ENCODE results near the gene A2ML1. TPM values are rescaled to one million over a fixed set of nuclear protein-coding genes. Genes with fewer than 3 reads are reported as not detected.
"Not testable (repeated sequence)": the region's sequence is repeated elsewhere in the genome, so short reads cannot be mapped to it uniquely, and the experiment has no call there.

Gene A2ML1
- total and polyA plus RNA-seq, 2 of the 4 experiments (the other 2 are of a cell fraction), result not detected

GRCh38 chr12:8785499-8785898, 36.9 kb upstream of the A2ML1 start:
- Histone ChIP-seq H4K20me1 (ENCODE audit: insufficient read depth, low read length) (no peaks in the 10 kb centered on the region), H3K23ac (ENCODE audit: low read depth, low read length) (no peak overlapping the region), H2BK5ac (ENCODE audit: low read depth, low read length, poor library complexity, severe bottlenecking) (no peak overlapping the region), H3K36me3 (ENCODE audit: control insufficient read depth, insufficient read depth, low read length) (no peaks in the 10 kb centered on the region), H3K14ac (replicated peaks; ENCODE audit: low read depth, low read length) (no peak overlapping the region), H3K4me1 (ENCODE audit: control insufficient read depth, insufficient read depth, low read length) (no peaks in the 10 kb centered on the region), H3K9me1 (ENCODE audit: insufficient read depth, low read length) (no peaks in the 10 kb centered on the region), H2AK5ac (ENCODE audit: low read depth, low read length) (no peak overlapping the region), H4K8ac (ENCODE audit: low read depth in 2 of 2, low read length in 2 of 2) (no peak overlapping the region), H3K79me1 (ENCODE audit: low read depth in 1 of 2, low read length in 2 of 2) (no peaks in the 10 kb centered on the region), H4K5ac (ENCODE audit: low read depth, low read length) (no peak overlapping the region), H3K4me2 (ENCODE audit: low read depth, low read length) (no peak overlapping the region), H3K27me3 (ENCODE audit: control insufficient read depth, insufficient read depth, low read length) (no peaks in the 10 kb centered on the region), H4K91ac (ENCODE audit: insufficient read depth, low read depth, low read length) (no peak overlapping the region), H3K9me3 (ENCODE audit: control insufficient read depth, insufficient read depth, low read length) (no peaks in the 10 kb centered on the region), H3K27ac (ENCODE audit: insufficient read depth, low read length) (no peak overlapping the region), H3K4me3 (ENCODE audit: insufficient read depth, low read depth, low read length) (no peak overlapping the region), H2BK20ac (ENCODE audit: low read depth, low read length) (no peak overlapping the region), H3K56ac (ENCODE audit: extremely low read depth, insufficient read depth, low read length) (no peak overlapping the region), H2BK15ac (ENCODE audit: low read depth, low read length) (no peak overlapping the region), H2AFZ (replicated peaks; ENCODE audit: low read length, poor library complexity) (no peak overlapping the region), H3K18ac (ENCODE audit: low read depth, low read length) (no peak overlapping the region), H3K4ac (ENCODE audit: low read depth, low read length) (no peak overlapping the region), H3K9ac (ENCODE audit: low read depth, low read length) (no peak overlapping the region), H2AK9ac (replicated peaks; ENCODE audit: low read depth, low read length, poor library complexity) (no peak overlapping the region), H2BK120ac (ENCODE audit: low read depth, low read length) (no peak overlapping the region)
- no peak for ATAC-seq (ENCODE audit: low read depth)
- TF ChIP-seq, protein P1, sequence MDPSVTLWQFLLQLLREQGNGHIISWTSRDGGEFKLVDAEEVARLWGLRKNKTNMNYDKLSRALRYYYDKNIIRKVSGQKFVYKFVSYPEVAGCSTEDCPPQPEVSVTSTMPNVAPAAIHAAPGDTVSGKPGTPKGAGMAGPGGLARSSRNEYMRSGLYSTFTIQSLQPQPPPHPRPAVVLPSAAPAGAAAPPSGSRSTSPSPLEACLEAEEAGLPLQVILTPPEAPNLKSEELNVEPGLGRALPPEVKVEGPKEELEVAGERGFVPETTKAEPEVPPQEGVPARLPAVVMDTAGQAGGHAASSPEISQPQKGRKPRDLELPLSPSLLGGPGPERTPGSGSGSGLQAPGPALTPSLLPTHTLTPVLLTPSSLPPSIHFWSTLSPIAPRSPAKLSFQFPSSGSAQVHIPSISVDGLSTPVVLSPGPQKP (IDR thresholded peaks at IDR 0.05; ENCODE audit: borderline replicate concordance, low read depth, low read length), result no peak
- no peak for TF ChIP-seq BHLHE40 (IDR thresholded peaks at IDR 0.05; ENCODE audit: low read depth, low read length)
- TF ChIP-seq RAD21 (IDR thresholded peaks at IDR 0.05; ENCODE audit: low read length), result no peak
- no TSS peak for BruUV-seq (replicated peaks)
- intact Hi-C loops (cut with micrococcal nuclease) (no loop called here), dilution Hi-C loops (cut with HindIII; ENCODE audit: low sequenced_read_pairs, unreplicated experiment) (no loop called here), in situ Hi-C loops (cut with MboI; ENCODE audit: low sequenced_read_pairs) (no loop called here)
- CTCF ChIA-PET, result no interaction called here
- POLR2A ChIA-PET (ENCODE audit: unreplicated experiment), result no interaction called here
- no peak for DNase-seq
- WGBS, 2 experiments (ENCODE audit: extremely low coverage in 2 of 2, insufficient read length in 1 of 2), result no CpG with 5 or more reads among the region's 4 CpGs

GRCh38 chr12:8787206-8787605, 35.2 kb upstream of the A2ML1 start:
- WGBS, 2 experiments (ENCODE audit: extremely low coverage in 2 of 2, insufficient read length in 1 of 2), result 91% methylated on average over 6 of the region's 28 CpGs; no CpG with 5 or more reads in 1 of the 2 experiments
- not testable (repeated sequence) for ATAC-seq (ENCODE audit: low read depth)

More at GRCh38 chr12:8787206-8787605, 35.2 kb upstream of the A2ML1 start:
- H2AK9ac ChIP-seq (replicated peaks; ENCODE audit: low read depth, low read length, poor library complexity); H3K9ac ChIP-seq (ENCODE audit: low read depth, low read length); H2AFZ ChIP-seq (replicated peaks; ENCODE audit: low read length, poor library complexity); H3K36me3 ChIP-seq (ENCODE audit: control insufficient read depth, insufficient read depth, low read length); H2AK5ac ChIP-seq (ENCODE audit: low read depth, low read length); H3K18ac ChIP-seq (ENCODE audit: low read depth, low read length); intact Hi-C loops (cut with micrococcal nuclease); H2BK120ac ChIP-seq (ENCODE audit: low read depth, low read length); H3K27me3 ChIP-seq (ENCODE audit: control insufficient read depth, insufficient read depth, low read length); POLR2A ChIA-PET (ENCODE audit: unreplicated experiment); in situ Hi-C loops (cut with MboI; ENCODE audit: low sequenced_read_pairs); H2BK20ac ChIP-seq (ENCODE audit: low read depth, low read length); H3K4me2 ChIP-seq (ENCODE audit: low read depth, low read length); H2BK5ac ChIP-seq (ENCODE audit: low read depth, low read length, poor library complexity, severe bottlenecking); H3K4me1 ChIP-seq (ENCODE audit: control insufficient read depth, insufficient read depth, low read length); H4K20me1 ChIP-seq (ENCODE audit: insufficient read depth, low read length); BruUV-seq (replicated peaks); H4K5ac ChIP-seq (ENCODE audit: low read depth, low read length); H3K27ac ChIP-seq (ENCODE audit: insufficient read depth, low read length); H3K9me1 ChIP-seq (ENCODE audit: insufficient read depth, low read length); H4K8ac ChIP-seq (ENCODE audit: low read depth in 2 of 2, low read length in 2 of 2); dilution Hi-C loops (cut with HindIII; ENCODE audit: low sequenced_read_pairs, unreplicated experiment); H3K79me1 ChIP-seq (ENCODE audit: low read depth in 1 of 2, low read length in 2 of 2); H3K14ac ChIP-seq (replicated peaks; ENCODE audit: low read depth, low read length); H3K56ac ChIP-seq (ENCODE audit: extremely low read depth, insufficient read depth, low read length); H2BK15ac ChIP-seq (ENCODE audit: low read depth, low read length); H3K23ac ChIP-seq (ENCODE audit: low read depth, low read length); H3K4ac ChIP-seq (ENCODE audit: low read depth, low read length); H3K9me3 ChIP-seq (ENCODE audit: control insufficient read depth, insufficient read depth, low read length); DNase-seq; H3K4me3 ChIP-seq (ENCODE audit: insufficient read depth, low read depth, low read length); H4K91ac ChIP-seq (ENCODE audit: insufficient read depth, low read depth, low read length): not testable (repeated sequence)
- CTCF ChIA-PET, result interaction anchor here (0.5 kb wide), 1 partner anchor 630 kb away, joined by 3 read pairs; the partner anchor contains the start of gene ZNF705A
